Tongue (tissue), 2 donors: ENCODE data around the gene ANKRD36. TPM values are rescaled to one million over a fixed set of nuclear protein-coding genes. Genes with fewer than 3 reads are reported as not detected.
"Not testable (repeated sequence)": the region's sequence is repeated elsewhere in the genome, so short reads cannot be mapped to it uniquely, and the experiment has no call there.

Experiments
- DNase-seq: peaks from one replicate; pipeline ENCODE4 v3.0.0-alpha.2; 2015
- total RNA-seq: library from RNA; depleted of rRNA; stranded (reverse); fragments of >200 nt; gene quantifications from one replicate; pipeline ENCODE4 v1.2.3, GENCODE V29; 2014

The ANKRD36 gene
- total RNA-seq, result 94.4 TPM

GRCh38 chr2:97113050-97113881 is at the start of gene ANKRD36:
ANKRD36 (plus strand) TSS chr2:97113153; CDS start chr2:97113740, 587 bp downstream.
- DNase-seq, result peak; percentile 90

GRCh38 chr2:97066030-97066429 is 46.9 kb upstream of the ANKRD36 start:
- DNase-seq, result not testable (repeated sequence)

- DNase-seq, result no peak
Observed at GRCh38 chr2:97067279-97068004, 45.5 kb upstream of the ANKRD36 start.

GRCh38 chr2:97068074-97068473 is 44.9 kb upstream of the ANKRD36 start:
- no peak for DNase-seq

- DNase-seq, result not testable (repeated sequence)
Observed at GRCh38 chr2:97068722-97069121, 44.2 kb upstream of the ANKRD36 start.

- DNase-seq, result not testable (repeated sequence)
Observed at GRCh38 chr2:97070915-97071314, 42.0 kb upstream of the ANKRD36 start.

- not testable (repeated sequence) for DNase-seq
Observed at GRCh38 chr2:97077213-97077612, 35.7 kb upstream of the ANKRD36 start.

GRCh38 chr2:97080855-97081254 is 32.1 kb upstream of the ANKRD36 start:
- not testable (repeated sequence) for DNase-seq

- peak; percentile 34 for DNase-seq
Observed at GRCh38 chr2:97082206-97082605, 30.7 kb upstream of the ANKRD36 start.

GRCh38 chr2:97083516-97083915 is 29.4 kb upstream of the ANKRD36 start:
- not testable (repeated sequence) for DNase-seq

GRCh38 chr2:97085093-97085492 is 27.9 kb upstream of the ANKRD36 start:
- DNase-seq, result not testable (repeated sequence)

- DNase-seq, result not testable (repeated sequence)
Observed at GRCh38 chr2:97088706-97089105, 24.2 kb upstream of the ANKRD36 start.

GRCh38 chr2:97092946-97093345 is 20.0 kb upstream of the ANKRD36 start:
- DNase-seq, result not testable (repeated sequence)

- not testable (repeated sequence) for DNase-seq
Observed at GRCh38 chr2:97093983-97094771, 18.8 kb upstream of the ANKRD36 start.

GRCh38 chr2:97094772-97095611 is 18.0 kb upstream of the ANKRD36 start, which contains the start of gene FAHD2B:
FAHD2B (minus strand) TSS chr2:97094882; CDS start chr2:97091706, 3,176 bp downstream.
- DNase-seq, result peak; percentile 85

- no peak for DNase-seq
Observed at GRCh38 chr2:97095661-97096060, 17.3 kb upstream of the ANKRD36 start.

GRCh38 chr2:97098786-97099372 is 14.1 kb upstream of the ANKRD36 start:
- DNase-seq, result not testable (repeated sequence)

- not testable (repeated sequence) for DNase-seq
Observed at GRCh38 chr2:97106878-97107277, 6.1 kb upstream of the ANKRD36 start.

- DNase-seq, result not testable (repeated sequence)
Observed at GRCh38 chr2:97111246-97111645, 1.7 kb upstream of the ANKRD36 start.

- peak; percentile 63 for DNase-seq
Observed at GRCh38 chr2:97112320-97113049, 468 bp upstream of the ANKRD36 start.
